T1000 (cell line): ENCODE results near the gene FKBP2.

Source experiments
- DNase-seq: peaks from one replicate; lab custom pipeline; 2025; ENCODE audit warnings: mixed read lengths; lab: John Stamatoyannopoulos, UW

FKBP2 gene

DNA sequence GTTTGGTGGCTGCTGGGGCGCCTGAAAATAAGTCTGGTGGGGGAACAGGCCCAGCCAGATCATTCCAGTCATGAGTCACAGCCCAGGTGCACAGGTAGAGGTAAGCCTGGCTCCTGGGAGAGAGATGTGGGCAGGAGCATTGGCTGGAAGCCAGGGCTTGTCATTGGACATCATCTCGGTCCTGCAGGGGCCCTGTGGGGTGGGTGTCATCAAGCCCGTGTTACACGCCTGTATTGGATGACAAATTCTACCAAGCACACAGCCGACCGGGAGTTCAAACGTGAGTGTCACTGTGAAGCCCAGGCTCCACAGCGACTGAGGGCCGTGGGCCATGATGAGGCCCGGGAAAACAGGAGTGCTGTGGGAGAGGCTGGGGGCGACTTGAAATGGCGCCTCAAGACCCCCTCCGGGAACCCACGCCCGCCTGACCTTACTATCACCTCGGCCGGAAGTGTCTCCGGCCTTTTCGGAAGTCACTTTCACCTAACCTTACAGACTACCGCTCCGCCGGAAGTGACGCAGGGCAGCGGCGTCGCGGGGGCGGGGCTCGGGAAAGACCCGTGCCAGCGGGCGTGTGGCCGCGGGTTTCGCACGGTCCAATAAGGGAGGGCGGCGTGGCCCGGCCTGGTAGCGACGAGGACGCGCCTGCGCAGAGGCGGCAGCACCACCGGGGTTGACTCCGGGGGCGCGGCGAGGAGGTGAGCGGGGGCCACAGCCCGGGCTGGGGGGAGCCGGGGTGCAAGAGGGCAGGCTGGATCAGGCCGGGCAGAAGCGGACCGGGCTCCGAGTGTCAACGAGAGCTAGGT lies at the start of gene FKBP2:
Gene FKBP2, plus strand, starts transcription at position 661 of the 806 bp plus-strand sequence. CDS start 1,293 bp downstream, outside the sequence.
- DNase-seq = peak; percentile 96

DNA sequence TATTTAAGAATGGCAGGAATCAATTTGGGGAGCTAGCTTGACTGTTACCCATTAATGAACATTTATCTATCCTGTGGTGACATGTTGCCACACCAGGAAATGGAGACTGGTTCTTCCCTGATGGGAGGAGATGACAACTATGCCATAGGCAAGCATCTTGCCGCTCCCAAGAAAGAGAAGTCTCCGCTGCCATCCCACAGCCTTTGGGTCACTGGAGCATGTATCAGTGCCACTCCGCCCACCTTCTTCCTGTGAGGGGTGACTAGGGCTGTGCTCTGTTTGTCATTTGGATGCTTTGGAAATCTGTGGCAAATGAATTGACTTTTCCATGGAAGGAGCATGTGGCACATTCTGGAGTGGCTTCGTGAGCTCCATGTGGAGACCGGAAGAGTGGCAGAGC lies 48.5 kb upstream of the FKBP2 start:
- DNase-seq = no peak

DNA sequence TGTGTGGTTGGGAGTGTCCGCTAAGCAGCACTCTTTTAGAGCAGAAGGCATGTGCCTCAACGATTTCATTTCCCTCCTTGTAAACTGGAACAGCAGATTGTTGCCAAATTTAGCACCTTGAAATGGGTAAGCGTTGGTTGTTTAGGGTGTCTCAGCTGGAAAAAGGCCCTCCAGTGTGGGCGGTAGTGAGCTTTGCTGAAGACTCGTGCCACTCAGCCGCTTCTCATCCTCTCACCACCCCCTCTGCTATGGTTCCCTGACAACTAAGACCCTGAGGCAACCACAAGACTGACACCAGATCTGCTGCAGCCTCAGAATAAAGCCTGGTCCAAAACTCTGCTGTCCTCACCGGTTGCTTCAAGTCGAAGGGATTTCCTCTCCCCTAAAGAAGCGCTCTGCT lies 44.3 kb upstream of the FKBP2 start:
- no peak for DNase-seq

DNA sequence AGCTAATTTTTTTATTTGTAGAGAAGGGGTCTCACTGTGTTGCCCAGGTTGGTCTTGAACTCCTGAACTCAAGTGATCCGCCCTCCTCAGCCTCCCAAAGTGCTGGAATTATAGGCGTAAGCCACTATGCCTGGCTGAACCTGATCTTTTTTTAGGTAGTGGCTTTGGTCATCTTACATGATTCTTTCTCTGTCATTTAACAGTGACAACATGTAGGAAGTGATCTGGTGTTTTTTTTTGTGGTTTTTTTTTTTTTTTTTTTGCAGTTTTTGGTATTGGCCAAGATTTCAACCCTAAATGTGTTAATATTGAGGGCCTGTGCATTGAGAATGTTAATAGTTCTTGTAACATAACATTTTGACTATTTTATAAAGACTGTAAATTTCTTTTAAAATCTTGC lies 42.4 kb upstream of the FKBP2 start:
- no peak for DNase-seq

DNA sequence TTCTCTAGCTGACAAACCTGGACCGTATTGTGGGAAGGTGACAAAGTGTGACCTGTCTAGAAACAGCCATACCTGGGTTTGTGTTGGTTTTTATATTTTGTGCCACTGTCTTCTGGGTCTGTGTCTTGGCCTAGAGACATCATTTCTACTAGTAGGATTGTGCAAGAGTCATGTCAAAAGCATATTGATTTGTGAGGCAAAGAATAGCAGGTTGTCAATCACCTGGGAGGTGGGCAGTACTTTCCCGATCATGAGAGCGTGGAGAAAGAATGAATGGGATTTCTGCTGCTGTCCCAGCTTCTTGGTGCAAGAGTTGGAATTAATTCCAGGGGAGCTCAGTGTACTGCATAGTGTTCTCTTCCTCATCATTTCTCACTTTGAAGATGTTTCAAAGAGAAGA lies 39.4 kb upstream of the FKBP2 start:
- no peak for DNase-seq

- no peak for DNase-seq
Measured at GRCh38 chr11:64202992-64203391, 37.9 kb upstream of the FKBP2 start.

DNA sequence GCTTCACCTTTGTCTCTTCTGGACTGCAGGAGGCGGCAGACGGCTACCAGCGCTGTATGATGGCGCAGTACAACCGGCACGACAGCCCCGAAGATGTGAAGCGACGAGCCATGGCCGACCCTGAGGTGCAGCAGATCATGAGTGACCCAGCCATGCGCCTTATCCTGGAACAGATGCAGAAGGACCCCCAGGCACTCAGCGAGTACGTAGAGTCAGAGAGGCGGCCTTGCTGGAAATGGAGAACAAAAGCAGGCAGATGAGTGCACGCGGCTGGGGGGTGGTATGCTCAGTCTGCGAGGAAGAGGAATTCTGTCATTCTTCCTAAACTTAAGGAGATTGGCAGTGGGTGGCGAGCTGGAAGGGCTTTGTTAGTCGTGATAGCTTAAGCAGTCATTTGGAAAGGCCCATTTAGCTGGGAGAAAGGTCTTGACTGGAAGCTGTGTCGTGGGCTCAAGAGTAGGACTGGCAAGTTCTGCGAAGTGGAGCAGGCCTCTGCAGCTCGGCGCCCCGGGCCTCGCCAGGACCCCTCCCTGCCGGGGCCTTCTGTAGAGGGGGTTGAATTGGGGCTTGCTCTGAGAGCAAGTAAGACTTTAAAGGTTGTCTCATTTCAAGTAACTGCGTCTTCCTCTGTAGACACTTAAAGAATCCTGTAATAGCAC lies 37.3 kb upstream of the FKBP2 start:
- no peak for DNase-seq

GRCh38 chr11:64204080-64204440 lies 36.8 kb upstream of the FKBP2 start:
- no peak for DNase-seq

DNA sequence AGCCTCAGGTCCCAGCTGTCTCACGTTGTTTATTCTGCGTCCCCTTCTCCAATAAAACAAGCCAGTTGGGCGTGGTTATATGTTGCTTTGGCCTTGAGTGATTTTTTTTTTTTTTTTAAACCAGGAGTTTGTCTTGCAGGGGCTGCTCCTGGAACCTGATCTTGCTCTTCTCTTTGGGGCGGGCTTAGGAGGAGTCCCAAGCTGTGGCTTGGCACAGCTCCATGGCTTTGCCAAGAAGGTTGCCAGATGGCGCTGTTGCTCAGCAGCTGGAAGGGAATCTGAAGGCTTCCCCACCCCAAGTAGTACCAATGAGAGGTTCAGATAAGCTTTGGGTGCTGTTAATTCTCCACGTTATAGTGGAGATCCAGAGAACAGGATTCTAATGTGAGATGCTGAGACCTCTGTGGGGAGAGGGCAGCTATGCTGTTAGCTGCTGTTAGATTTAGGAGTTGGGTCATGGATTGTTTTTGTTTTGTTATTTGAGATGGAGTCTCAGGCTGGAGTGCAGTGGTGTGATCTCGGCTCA lies 36.4 kb upstream of the FKBP2 start:
- DNase-seq = peak; percentile 82

DNA sequence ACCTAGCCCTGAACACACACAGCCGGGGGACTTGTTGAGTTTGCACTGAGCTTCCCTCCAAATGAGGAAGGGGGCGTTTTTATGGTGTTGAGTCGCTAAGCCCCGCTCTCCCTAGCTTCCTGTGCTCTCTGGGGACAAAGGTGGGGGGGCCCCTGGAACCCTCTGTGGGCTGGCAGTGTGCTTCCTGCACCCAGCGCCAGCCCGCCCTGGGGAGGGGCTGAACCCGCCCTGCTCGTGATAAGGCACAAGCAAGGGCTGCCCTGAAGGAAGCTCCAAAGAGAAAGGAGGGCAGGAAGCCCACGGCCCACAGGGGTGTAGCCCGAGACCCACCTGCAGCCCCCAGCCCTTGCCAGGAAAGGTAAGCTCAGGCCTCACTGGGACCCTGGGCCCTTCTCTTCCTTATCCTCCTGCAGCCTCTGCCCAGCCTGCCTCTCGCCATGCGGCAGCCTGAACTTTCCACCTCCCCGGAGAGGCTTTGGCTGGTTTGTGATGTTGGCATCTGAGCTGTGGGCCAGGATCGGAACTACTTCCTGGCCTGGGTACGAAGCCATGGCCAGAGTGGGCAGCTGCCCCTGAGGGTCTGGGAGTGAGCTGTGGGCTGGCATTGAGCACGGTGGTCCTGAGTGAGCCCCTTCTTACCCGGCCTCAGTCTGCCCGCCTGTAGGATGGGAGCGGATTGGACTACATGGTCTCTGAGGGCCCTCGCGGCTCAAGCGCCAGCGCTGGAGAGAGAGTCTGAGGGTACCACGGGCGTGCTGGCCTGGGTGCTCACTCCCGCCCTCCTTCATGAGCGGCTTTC lies 34.2 kb upstream of the FKBP2 start, which contains the start of gene FERMT3:
Gene FERMT3, plus strand, starts transcription at position 265 of the 799 bp plus-strand sequence. CDS start 644 bp downstream, outside the sequence.
- no peak for DNase-seq

DNA sequence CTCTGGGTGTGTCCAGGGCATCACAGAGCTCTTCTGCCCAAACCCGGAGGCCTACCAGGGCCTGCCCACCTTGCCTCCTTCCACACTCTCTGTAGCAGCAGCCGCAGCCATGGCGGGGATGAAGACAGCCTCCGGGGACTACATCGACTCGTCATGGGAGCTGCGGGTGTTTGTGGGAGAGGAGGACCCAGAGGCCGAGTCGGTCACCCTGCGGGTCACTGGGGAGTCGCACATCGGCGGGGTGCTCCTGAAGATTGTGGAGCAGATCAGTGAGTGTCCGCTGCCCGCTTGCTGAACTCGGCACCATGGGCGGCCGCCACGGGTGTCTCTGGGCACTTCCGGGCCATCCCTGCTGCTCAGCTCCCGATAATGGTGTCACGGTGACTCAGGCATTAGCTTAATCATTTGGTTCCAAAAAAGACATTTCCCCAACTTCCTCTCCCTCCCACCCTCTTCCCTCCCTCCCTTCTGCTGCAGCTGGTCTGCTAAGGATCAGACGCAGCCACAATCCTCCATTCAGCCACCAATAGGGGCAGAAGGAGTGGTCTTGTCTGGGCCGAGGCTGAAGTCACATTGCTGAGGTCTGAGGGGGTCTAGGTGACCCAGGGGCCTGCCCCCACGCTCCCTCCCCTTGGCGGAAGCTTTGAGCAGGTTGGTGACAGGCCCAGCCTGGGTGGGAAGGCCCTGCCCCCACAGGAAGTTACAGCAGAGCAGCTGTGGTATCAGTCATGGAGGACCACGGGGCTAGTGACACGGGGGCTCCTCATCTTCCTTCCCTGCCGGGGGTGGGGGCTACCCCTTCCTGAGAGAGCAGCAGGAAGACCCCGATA lies 33.4 kb upstream of the FKBP2 start:
- DNase-seq = peak; percentile 65

- no peak for DNase-seq
Measured at GRCh38 chr11:64208086-64208795, 32.7 kb upstream of the FKBP2 start.

- no peak for DNase-seq
Measured at GRCh38 chr11:64208796-64209562, 31.9 kb upstream of the FKBP2 start.

DNA sequence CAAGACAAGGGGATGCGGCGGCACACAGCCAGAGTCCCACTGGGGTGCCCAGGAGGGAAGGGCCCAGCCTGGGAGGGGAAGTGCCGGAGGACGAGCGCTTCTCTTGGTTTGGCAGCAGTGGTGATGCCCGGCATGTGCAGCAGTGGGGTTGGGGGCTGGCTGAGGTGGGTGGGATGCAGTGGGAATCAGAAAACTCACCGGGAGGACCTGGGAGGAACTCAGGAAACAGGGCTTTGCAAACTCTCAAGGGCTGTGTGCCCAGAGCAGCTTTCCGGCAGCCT lies 31.4 kb upstream of the FKBP2 start:
- DNase-seq = no peak

- no peak for DNase-seq
Measured at GRCh38 chr11:64210301-64211020, 30.4 kb upstream of the FKBP2 start.

DNA sequence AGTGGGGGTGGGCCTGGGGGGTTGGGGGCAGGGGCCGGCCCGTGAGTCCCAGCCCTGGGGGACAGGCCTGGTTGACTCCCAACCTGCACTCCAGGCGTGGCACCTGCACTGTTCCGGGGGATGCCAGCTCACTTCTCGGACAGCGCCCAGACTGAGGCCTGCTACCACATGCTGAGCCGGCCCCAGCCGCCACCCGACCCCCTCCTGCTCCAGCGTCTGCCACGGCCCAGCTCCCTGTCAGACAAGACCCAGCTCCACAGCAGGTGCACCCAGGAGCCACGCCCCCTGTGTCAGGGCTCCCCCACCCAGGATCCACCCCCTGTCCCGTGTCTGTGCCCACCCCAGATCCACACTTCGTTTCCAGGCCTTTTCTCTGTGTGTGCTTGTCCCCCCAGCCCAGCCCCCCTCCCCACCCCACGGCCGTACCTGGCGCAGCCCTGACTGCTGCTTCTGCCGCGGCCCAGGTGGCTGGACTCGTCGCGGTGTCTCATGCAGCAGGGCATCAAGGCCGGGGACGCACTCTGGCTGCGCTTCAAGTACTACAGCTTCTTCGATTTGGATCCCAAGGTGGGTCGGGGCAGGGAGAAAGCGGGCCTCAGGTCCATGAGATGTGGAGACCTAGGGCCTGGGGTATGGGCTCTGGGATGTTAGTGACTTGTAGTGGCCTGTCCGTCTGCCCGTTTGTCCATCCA lies 29.6 kb upstream of the FKBP2 start:
- DNase-seq = no peak

DNA sequence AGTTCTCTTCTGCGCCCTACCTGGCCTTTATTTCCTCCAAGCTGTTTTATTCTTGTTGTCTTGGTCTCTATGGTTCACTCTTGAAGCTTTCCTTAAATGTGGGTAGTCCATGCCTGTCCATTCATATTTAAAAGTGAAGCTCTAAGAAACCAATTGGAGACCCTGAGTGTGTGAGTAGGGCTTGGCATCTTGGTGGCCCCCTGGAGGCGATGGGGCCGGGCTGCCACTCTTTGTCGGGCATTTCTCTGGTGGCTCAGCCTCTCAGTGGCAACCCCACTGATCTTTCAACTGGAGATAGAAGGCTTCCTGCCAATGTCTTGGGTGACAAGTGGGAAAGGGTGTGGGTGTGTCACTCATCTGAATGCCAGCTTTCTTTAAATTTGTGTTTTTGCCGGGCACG lies 24.0 kb upstream of the FKBP2 start:
- no peak for DNase-seq

- no peak for DNase-seq
Measured at GRCh38 chr11:64218628-64219353, 22.1 kb upstream of the FKBP2 start.
